ENCODE data around the gene MT1H. TPM values are rescaled to one million over a fixed set of nuclear protein-coding genes. Genes with fewer than 3 reads are reported as not detected.

Gene MT1H
- total and polyA plus RNA-seq, 2 of the 13 experiments (the other 11 are each of a cell fraction or from before 2014, with no cell fraction given) = 0.60 TPM; not detected in 1

DNA sequence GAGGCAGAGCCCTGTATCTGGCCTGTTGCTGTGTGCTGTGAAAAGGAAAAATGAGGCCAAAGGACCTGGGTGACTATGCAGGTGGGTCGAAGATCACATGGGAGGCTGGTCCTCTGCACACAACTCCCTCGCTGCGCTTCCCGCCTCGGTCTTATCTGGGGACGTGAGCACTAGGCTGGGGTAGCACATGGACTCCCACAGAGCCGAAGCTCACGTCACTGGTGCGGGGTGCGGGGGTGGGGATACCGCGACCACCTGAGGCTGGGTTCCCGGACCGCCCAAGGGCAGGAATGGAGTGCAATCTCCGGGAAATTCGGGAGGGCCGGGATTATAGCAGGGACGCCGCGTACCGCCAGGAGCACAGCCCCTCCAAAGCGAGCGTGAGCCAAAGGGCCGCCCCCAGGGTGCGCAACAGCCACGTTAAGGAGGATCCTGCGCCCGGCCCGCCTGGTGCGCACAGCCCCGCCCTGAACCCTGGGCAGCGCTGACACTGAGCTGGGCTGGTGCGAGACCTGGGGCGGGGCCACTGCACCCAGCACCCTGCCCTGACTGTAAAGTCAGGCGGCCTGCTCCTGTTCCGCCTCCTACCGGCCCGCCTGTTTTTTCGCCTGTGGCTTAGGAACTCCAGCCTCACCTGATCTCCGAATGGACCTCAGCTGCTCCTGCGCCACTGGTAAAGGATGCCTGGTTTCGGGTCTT is 26.4 kb upstream of the MT1H start (continued):
- TF ChIP-seq, protein P1, sequence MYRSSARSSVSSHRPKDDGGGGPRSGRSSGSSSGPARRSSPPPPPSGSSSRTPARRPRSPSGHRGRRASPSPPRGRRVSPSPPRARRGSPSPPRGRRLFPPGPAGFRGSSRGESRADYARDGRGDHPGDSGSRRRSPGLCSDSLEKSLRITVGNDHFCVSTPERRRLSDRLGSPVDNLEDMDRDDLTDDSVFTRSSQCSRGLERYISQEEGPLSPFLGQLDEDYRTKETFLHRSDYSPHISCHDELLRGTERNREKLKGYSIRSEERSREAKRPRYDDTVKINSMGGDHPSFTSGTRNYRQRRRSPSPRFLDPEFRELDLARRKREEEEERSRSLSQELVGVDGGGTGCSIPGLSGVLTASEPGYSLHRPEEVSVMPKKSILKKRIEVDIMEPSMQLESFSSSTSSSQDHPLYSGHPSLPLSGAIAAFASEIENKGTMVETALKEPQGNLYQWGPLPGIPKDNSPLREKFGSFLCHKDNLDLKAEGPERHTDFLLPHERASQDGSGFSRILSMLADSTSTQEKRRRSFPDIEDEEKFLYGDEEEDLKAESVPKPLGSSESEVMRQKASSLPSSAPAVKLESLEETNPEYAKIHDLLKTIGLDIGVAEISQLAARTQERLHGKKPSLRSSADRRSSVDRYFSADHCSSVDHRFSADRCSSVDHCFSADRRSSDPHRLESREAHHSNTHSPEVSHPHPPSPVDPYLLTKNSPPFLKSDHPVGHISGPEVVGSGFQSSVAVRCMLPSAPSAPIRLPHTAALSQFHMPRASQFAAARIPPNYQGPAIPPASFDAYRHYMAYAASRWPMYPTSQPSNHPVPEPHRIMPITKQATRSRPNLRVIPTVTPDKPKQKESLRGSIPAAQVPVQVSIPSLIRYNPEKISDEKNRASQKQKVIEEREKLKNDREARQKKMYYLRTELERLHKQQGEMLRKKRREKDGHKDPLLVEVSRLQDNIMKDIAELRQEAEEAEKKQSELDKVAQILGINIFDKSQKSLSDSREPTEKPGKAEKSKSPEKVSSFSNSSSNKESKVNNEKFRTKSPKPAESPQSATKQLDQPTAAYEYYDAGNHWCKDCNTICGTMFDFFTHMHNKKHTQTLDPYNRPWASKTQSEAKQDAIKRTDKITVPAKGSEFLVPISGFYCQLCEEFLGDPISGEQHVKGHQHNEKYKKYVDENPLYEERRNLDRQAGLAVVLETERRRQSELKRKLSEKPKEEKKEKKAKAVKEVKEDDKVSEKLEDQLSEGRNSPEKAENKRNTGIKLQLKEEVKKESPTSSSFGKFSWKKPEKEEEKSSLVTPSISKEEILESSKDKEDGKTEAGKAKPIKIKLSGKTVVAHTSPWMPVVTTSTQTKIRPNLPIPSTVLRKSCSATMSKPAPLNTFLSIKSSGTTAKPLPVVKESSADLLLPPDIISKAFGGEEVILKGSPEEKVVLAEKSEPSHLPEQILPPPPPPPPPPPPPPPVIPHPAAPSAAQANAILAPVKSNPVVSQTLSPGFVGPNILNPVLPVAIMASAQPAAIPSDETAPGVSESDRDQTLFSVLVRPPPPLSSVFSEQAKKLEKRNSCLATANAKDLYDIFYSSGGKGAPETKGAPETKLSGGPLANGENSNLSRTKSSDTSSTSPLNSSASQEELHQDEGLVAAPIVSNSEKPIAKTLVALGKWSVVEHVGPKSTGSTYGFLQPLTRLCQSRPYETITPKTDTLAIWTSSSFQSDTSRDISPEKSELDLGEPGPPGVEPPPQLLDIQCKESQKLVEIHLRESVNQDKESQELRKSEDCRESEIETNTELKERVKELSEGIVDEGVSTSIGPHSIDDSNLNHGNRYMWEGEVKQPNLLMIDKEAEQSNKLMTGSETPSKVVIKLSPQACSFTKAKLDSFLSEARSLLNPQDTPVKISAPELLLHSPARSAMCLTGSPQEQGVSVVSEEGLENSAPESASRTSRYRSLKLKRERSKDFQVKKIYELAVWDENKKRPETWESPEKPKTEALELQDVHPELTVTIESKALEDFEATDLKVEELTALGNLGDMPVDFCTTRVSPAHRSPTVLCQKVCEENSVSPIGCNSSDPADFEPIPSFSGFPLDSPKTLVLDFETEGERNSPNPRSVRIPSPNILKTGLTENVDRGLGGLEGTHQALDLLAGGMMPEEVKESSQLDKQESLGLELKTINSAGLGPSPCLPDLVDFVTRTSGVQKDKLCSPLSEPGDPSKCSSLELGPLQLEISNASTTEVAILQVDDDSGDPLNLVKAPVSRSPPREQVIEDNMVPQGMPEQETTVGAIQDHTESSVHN (CRISPR knock-in tag; IDR thresholded peaks at IDR 0.05) = no peak
- TF ChIP-seq ZNF3 (CRISPR knock-in tag; IDR thresholded peaks at IDR 0.05) = no peak
- TF ChIP-seq, protein P2, sequence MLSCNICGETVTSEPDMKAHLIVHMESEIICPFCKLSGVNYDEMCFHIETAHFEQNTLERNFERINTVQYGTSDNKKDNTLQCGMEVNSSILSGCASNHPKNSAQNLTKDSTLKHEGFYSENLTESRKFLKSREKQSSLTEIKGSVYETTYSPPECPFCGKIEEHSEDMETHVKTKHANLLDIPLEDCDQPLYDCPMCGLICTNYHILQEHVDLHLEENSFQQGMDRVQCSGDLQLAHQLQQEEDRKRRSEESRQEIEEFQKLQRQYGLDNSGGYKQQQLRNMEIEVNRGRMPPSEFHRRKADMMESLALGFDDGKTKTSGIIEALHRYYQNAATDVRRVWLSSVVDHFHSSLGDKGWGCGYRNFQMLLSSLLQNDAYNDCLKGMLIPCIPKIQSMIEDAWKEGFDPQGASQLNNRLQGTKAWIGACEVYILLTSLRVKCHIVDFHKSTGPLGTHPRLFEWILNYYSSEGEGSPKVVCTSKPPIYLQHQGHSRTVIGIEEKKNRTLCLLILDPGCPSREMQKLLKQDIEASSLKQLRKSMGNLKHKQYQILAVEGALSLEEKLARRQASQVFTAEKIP (CRISPR knock-in tag; IDR thresholded peaks at IDR 0.05; ENCODE audit: borderline replicate concordance) = no peak
- no peak for TF ChIP-seq SIX1 (CRISPR knock-in tag; IDR thresholded peaks at IDR 0.05; ENCODE audit: borderline replicate concordance)
- peak; percentile 87 for TF ChIP-seq ZNF607 (CRISPR knock-in tag; IDR thresholded peaks at IDR 0.05; ENCODE audit: borderline replicate concordance)
- TF ChIP-seq ZNF75D (CRISPR knock-in tag; IDR thresholded peaks at IDR 0.05; ENCODE audit: borderline replicate concordance) = no peak
- TF ChIP-seq ZNF17 (CRISPR knock-in tag; IDR thresholded peaks at IDR 0.05) = no peak
- TF ChIP-seq RFXANK (CRISPR knock-in tag; IDR thresholded peaks at IDR 0.05) = no peak
- no peak for TF ChIP-seq ZNF644 (CRISPR knock-in tag; IDR thresholded peaks at IDR 0.05; ENCODE audit: low read depth)
- TF ChIP-seq, protein P3, sequence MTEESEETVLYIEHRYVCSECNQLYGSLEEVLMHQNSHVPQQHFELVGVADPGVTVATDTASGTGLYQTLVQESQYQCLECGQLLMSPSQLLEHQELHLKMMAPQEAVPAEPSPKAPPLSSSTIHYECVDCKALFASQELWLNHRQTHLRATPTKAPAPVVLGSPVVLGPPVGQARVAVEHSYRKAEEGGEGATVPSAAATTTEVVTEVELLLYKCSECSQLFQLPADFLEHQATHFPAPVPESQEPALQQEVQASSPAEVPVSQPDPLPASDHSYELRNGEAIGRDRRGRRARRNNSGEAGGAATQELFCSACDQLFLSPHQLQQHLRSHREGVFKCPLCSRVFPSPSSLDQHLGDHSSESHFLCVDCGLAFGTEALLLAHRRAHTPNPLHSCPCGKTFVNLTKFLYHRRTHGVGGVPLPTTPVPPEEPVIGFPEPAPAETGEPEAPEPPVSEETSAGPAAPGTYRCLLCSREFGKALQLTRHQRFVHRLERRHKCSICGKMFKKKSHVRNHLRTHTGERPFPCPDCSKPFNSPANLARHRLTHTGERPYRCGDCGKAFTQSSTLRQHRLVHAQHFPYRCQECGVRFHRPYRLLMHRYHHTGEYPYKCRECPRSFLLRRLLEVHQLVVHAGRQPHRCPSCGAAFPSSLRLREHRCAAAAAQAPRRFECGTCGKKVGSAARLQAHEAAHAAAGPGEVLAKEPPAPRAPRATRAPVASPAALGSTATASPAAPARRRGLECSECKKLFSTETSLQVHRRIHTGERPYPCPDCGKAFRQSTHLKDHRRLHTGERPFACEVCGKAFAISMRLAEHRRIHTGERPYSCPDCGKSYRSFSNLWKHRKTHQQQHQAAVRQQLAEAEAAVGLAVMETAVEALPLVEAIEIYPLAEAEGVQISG (CRISPR knock-in tag; IDR thresholded peaks at IDR 0.05) = peak; percentile 45; the same call in 1 of the 2 replicates
- TF ChIP-seq, protein P4, sequence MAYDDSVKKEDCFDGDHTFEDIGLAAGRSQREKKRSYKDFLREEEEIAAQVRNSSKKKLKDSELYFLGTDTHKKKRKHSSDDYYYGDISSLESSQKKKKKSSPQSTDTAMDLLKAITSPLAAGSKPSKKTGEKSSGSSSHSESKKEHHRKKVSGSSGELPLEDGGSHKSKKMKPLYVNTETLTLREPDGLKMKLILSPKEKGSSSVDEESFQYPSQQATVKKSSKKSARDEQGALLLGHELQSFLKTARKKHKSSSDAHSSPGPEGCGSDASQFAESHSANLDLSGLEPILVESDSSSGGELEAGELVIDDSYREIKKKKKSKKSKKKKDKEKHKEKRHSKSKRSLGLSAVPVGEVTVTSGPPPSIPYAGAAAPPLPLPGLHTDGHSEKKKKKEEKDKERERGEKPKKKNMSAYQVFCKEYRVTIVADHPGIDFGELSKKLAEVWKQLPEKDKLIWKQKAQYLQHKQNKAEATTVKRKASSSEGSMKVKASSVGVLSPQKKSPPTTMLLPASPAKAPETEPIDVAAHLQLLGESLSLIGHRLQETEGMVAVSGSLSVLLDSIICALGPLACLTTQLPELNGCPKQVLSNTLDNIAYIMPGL (CRISPR knock-in tag; IDR thresholded peaks at IDR 0.05; ENCODE audit: borderline replicate concordance in 1 of 2, low read depth in 1 of 2) = peak in 1 of 2 experiments; percentile 52; a peak in 1 of 4 replicates
- TF ChIP-seq TAF15 (IDR thresholded peaks at IDR 0.05; ENCODE audit: low read depth, low read length, poor library complexity, severe bottlenecking) = no peak
- TF ChIP-seq RBFOX2 (IDR thresholded peaks at IDR 0.05; ENCODE audit: low read depth, low read length) = no peak
- TF ChIP-seq ZFAT (CRISPR knock-in tag; conservative IDR thresholded peaks at IDR 0.05) = no peak

All from HepG2 (cell line).